Suprapubic skin (tissue), 3 donors: Measurements from ENCODE around the gene SEMA5A.

ENCODE experiments used
- CTCF ChIP-seq, 2 donors: fragments of 200-600 bp in 1 of 2; fragments of 450-650 bp in 1 of 2; sonication (generic) in 1 of 2; IDR thresholded peaks; one replicate each; pipeline ENCODE4 v1.5.1; 2016 to 2019; ENCODE audit warnings: antibody characterized with exemption in 2 of 2, mild to moderate bottlenecking in 1 of 2, moderate library complexity in 1 of 2
- EP300 ChIP-seq: sonication (generic); formaldehyde crosslinking; IDR thresholded peaks from one replicate; pipeline ENCODE4 v1.6.1; 2017; ENCODE audit warnings: antibody characterized with exemption
- POLR2A ChIP-seq, 2 donors: fragments of 450-650 bp; IDR thresholded peaks; one replicate each; pipeline ENCODE4 v1.6.1; 2017; ENCODE audit warnings: antibody characterized with exemption in 2 of 2, mild to moderate bottlenecking in 2 of 2, moderate library complexity in 2 of 2

- no peak for TF ChIP-seq CTCF (IDR thresholded peaks at IDR 0.05)
- no peak for TF ChIP-seq POLR2A (IDR thresholded peaks at IDR 0.05)
- no peak for TF ChIP-seq EP300
Measured at GRCh38 chr5:9415091-9415490, 130.8 kb downstream of the SEMA5A start.
